Panc1 (cell line): Measurements from ENCODE around the gene MIPOL1.

Source experiments
- CTCF ChIP-seq: fragments of 450-650 bp; IDR thresholded peaks from 2 replicates; pipeline ENCODE4 v1.5.1; 2017; ENCODE audit warnings: mild to moderate bottlenecking
- REST ChIP-seq, 2 experiments: IDR thresholded peaks; 2 replicates each; pipeline ENCODE4 v1.6.1; 2011 to 2012; ENCODE audit warnings: low read depth in 2 of 2, control low read depth in 1 of 2, low read length in 1 of 2, mild to moderate bottlenecking in 1 of 2, moderate library complexity in 1 of 2; ENCODE audit not compliant: insufficient read depth in 1 of 2

GRCh38 chr14:37583358-37584210, 385.8 kb downstream of the MIPOL1 start:
- TF ChIP-seq CTCF (0 out of 2 replicates have a peak, but pooled peaks have one; percentile 11), REST (IDR thresholded peaks at IDR 0.05; ENCODE audit: insufficient read depth in 1 of 2, low read depth in 2 of 2, low read length in 1 of 2) (no peak)
